Right forelimb (tissue), 1 donor: ENCODE measurements around the gene LDB1.

Experiments
- DNase-seq: peaks from one replicate; pipeline ENCODE4 v3.0.0-alpha.2; 2018

Gene LDB1

GRCh38 chr10:102112210-102112817, 7.9 kb downstream of the LDB1 start:
- no peak for DNase-seq

- no peak for DNase-seq
Measured at GRCh38 chr10:102111276-102111675, 8.9 kb downstream of the LDB1 start.

DNA sequence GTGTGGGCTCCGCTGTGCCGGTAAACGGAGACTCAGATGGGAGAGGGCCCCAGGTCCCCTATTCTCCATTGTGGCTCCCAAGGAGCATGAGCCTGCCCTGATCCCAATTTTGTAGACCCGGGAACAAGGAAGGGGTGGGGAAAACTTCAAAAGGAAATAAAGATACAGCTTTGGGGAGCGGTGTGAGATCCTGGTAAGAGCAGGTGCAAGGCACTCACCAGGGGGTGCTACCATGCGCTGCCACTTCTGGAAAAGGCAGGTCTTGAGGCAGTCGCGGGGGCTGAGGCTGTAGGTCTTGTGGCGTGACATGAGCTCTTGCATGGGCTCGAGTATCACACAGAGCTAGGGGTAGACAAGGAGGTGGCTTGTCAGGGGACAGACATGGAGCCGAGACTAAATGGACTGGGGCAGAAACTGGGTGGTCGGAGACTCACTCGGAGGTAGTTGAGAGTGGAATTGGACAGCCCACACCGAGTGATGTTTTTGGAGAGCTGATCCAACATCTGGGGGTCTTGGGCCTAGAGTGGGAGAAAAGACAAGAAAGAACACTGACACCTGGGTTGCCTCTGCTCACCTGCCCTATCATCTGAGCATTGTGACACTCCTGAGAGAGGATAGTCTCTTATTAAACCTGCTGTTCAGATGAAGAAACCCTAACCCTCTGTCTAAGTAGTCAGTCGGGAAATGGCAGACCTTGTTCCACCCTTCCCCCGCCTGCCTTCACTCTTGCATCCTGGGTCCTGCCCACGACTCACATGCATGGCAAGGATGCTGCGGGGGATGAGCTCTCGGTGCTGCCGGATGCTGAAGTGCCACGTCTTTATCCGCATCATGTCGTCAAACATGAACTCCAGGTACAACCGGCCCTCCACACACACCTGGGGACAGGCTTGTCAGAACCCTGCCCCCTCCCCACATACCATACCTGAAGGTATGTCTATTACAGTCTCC, 10.7 kb downstream of the LDB1 start:
- no peak for DNase-seq

- DNase-seq = no peak
Measured at GRCh38 chr10:102106998-102107397, 13.2 kb downstream of the LDB1 start.

DNA sequence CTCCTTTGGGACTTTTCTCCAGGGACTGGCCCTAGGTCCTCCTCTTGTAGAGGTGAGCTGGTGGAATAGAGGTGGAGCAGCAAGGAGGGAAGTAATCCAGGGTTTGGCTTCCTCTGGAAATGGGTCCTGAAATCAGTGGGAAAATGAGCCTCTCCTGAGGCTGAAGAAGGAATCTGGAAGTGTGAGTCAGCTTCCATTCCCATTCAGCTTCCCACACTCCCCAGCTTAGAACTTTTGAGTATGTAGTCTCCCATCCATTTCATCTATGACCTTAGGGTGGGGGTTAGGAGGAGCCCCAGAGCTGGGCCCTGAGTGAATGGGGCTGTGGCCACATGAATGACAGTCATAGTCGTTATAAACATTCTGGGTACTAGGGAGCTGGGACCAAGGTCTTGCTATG, 17.7 kb downstream of the LDB1 start:
- DNase-seq = no peak

DNA sequence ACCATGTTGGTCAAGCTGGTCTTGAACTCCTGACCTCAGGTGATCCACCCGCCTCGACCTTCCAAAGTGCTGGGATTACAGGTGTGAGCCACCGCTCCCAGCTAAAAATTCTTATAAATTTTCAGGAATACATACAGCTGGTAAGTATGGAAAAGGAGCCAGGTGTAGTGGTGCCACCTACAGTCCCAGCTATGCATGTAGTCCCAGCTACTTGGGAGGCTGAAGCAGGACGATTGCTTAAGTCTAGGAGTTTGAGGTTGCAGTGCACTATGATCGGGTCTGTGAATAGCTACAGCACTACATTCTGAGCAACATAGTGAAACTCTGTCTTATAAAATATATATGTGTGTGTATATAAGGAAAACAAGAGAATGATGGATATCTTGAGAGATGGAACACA, 19.0 kb downstream of the LDB1 start:
- no peak for DNase-seq

DNA sequence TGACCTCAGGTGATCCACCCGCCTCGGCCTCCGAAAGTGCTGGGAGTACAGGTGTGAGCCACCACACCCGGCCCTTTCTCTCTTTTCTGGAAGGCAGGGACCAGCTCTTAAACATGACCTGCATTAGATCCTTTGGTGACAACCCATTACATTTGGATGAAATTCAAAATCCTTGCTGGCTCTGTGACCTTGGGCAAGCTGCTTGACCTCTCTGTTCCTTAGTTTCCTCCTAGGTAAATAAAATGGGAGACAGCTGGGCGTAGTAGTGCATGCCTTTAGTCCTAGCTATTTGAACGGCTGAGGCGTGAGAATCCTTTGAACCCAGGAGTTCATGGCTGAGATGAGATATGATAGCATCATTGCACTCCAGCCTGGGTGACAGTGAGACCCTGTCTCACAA, 23.7 kb downstream of the LDB1 start:
- DNase-seq = no peak

DNA sequence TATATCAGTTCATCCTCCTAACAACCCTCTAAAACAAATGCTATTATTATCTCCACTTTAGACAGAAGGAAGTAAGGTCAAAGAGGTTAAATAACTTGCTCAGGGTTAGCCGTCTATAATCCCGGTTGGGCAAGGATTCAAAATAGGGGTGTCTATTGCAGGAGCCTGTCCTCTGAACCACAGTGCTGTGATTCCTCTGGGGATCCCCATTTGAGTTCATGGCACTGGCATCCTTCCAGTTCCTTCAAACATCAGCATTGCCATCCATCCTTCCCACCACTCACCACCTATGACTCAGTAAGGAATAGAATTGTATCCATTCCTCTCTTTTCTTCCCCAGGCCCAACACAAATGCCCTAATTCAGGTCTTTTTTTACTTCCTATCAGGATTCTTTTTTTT, 29.4 kb downstream of the LDB1 start:
- no peak for DNase-seq

DNA sequence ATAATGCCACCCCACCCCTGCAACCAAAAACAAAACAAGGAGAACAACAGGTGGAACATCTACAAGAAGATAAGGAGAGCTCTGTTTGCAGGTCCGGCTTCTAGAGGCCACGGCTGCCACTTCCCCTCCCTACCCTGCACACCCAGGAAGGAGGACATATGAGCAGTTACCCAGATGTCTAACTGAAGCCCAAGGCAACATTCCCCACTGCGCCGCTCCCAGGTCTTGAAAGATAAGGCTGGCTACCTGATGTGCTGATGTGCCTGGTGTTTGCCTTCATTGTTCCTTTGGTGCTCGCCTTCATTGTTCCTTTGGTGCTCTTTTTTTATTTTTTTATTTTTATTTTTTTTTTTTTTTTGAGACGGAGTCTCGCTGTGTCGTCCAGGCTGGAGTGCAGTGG, 34.0 kb downstream of the LDB1 start:
- no peak for DNase-seq

DNA sequence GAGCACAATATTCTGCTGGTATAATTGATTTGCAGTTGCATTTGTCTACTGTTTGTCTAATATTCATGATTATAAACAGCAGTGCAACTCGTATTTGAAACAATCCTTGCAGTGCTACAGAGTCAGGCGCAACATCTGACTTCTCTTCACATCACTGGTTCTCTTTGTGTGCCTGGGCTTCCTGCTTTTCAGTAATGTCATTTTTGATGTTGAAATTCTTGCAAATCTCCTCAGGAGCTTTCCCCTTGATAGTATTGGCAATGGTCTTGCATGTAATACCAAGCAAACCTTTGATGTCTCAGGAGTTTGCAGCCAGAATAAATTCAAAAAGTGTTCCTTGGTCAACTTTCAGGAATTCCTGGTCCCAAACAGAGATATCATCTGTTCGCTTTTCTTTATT, 34.8 kb downstream of the LDB1 start:
- no peak for DNase-seq

GRCh38 chr10:102083541-102083940, 36.6 kb downstream of the LDB1 start:
- DNase-seq = no peak

GRCh38 chr10:102072673-102073527, 47.3 kb downstream of the LDB1 start:
- peak; percentile 79 for DNase-seq

GRCh38 chr10:102069071-102069470, 51.1 kb downstream of the LDB1 start:
- no peak for DNase-seq

- DNase-seq = no peak
Measured at GRCh38 chr10:102068216-102068615, 52.0 kb downstream of the LDB1 start.

DNA sequence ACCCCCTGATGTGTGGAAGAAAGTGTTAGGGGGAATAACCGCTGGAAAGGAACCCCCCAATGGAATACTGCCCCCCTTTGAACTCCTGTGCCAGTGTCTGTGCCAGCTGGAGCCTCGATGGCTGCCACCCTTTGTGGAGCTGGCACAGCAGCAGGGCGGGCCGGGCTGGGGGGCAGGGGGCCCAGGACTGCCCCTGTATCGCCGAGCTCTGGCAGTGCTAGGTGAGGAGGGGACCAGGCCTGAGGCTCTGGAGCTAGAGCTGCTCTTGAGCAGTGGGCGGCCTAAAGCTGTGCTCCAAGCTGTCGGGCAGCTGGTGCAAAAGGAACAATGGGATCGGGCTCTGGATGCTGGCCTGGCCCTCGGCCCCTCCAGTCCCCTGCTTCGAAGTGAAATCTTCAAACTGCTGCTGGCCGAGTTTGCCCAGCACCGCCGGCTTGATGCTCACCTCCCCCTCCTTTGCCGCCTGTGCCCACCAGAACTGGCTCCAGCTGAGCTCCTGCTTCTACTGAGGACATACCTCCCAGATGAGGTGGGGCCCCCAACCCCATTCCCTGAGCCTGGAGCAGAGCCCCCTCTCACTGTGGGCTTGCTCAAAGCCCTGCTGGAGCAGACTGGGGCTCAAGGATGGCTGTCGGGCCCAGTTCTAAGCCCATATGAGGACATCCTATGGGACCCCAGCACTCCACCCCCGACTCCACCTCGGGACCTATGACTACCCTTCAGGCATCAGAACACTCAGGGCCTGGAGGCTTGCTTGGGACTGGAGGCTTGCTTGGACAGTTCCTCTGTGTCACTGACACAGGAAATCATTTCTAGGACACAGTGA, 52.9 kb downstream of the LDB1 start:
- DNase-seq = no peak

DNA sequence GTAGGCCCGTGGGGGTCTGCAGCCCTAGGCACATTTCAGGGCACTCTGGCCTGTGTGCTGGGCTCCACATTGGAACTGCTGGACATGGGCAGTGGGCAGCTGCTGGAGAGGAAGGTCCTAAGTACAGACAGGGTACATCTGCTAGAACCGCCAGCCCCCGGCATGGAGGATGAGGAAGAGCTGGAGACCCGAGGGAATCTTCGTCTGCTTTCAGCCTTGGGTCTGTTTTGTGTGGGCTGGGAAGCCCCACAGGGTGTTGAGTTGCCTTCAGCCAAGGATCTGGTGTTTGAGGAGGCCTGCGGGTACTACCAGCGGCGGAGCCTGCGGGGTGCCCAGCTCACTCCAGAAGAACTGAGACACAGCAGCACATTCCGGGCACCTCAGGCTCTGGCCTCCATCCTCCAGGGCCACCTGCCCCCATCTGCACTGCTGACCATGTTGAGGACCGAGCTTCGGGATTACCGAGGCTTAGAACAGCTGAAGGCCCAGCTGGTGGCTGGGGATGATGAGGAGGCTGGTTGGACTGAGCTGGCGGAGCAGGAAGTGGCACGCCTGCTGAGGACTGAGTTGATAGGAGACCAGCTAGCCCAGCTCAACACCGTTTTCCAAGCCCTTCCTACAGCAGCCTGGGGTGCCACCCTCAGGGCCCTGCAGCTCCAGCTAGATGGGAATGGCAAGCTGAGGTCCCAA, 53.6 kb downstream of the LDB1 start:
- DNase-seq = peak; percentile 58

GRCh38 chr10:102065561-102066398, 54.4 kb downstream of the LDB1 start:
- DNase-seq = no peak

GRCh38 chr10:102064868-102065560, 55.2 kb downstream of the LDB1 start, which contains the start of gene HPS6:
TSS of gene HPS6 (plus strand) at chr10:102065349. CDS start at chr10:102065475, 126 bp downstream.
- DNase-seq = peak; percentile 89

DNA sequence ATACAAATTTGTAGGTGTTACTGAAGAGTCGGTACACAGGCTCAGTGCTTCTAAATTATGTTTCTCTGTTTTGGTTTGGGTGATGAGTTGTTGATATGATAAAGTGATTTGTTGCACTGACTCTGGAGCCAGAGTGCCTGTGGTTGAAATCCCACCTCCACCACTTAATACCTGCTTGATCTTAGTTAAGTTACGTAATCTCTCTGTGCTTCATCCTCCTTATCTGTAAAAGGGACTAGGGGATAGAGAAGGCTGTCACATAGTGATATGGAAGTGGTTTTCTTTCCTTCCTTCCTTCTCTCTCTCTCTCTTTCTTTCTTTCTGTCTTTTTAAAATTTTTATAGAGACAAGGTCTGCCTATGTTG, 55.7 kb downstream of the LDB1 start:
- DNase-seq = no peak

GRCh38 chr10:102059987-102060386, 60.2 kb downstream of the LDB1 start:
- no peak for DNase-seq
